GM10847 (cell line): Measurements from ENCODE around the gene SUPT20HL1.

Experiments
- POLR2A ChIP-seq: IDR thresholded peaks from 2 replicates; pipeline ENCODE4 v1.6.1; 2011; ENCODE audit not compliant: insufficient read length; ENCODE audit errors: extremely low read depth

SUPT20HL1 gene

GRCh38 chrX:24360272-24360671, at the start of gene SUPT20HL1:
Gene SUPT20HL1 (plus strand): TSS chrX:24360639. CDS start chrX:24362761, 2,122 bp downstream.
- no peak for TF ChIP-seq POLR2A

- no peak for TF ChIP-seq POLR2A
These were observed 46.3 kb upstream of the SUPT20HL1 start, which contains the start of gene SUPT20HL2 for GRCh38 chrX:24314019-24314635. Gene SUPT20HL2 (minus strand): TSS chrX:24314069. CDS start chrX:24313315, 754 bp downstream.

- no peak for TF ChIP-seq POLR2A
These were observed 44.3 kb upstream of the SUPT20HL1 start for GRCh38 chrX:24316111-24316510.

- TF ChIP-seq POLR2A: no peak
These were observed 42.9 kb upstream of the SUPT20HL1 start for GRCh38 chrX:24317567-24317966.

GRCh38 chrX:24321741-24322395, 38.6 kb upstream of the SUPT20HL1 start:
- TF ChIP-seq POLR2A: no peak

- no peak for TF ChIP-seq POLR2A
These were observed 35.2 kb upstream of the SUPT20HL1 start for GRCh38 chrX:24325231-24325630.

GRCh38 chrX:24332878-24333277, 27.6 kb upstream of the SUPT20HL1 start:
- TF ChIP-seq POLR2A: no peak

- no peak for TF ChIP-seq POLR2A
These were observed 27.1 kb upstream of the SUPT20HL1 start for GRCh38 chrX:24333371-24333770.

- no peak for TF ChIP-seq POLR2A
These were observed 26.0 kb upstream of the SUPT20HL1 start for GRCh38 chrX:24334461-24334860.

GRCh38 chrX:24335871-24336270, 24.6 kb upstream of the SUPT20HL1 start:
- no peak for TF ChIP-seq POLR2A

- TF ChIP-seq POLR2A: no peak
These were observed 20.5 kb upstream of the SUPT20HL1 start for GRCh38 chrX:24339911-24340310.

- no peak for TF ChIP-seq POLR2A
These were observed 19.9 kb upstream of the SUPT20HL1 start for GRCh38 chrX:24340501-24340900.

- TF ChIP-seq POLR2A: no peak
These were observed 18.6 kb upstream of the SUPT20HL1 start for GRCh38 chrX:24341795-24342194.

- no peak for TF ChIP-seq POLR2A
These were observed 16.7 kb upstream of the SUPT20HL1 start for GRCh38 chrX:24343719-24344118.

- TF ChIP-seq POLR2A: no peak
These were observed 12.6 kb upstream of the SUPT20HL1 start for GRCh38 chrX:24347881-24348280.

- no peak for TF ChIP-seq POLR2A
These were observed 10.2 kb upstream of the SUPT20HL1 start for GRCh38 chrX:24350217-24350616.

GRCh38 chrX:24355095-24355494, 5.3 kb upstream of the SUPT20HL1 start:
- TF ChIP-seq POLR2A: no peak
